ENCODE measurements around the gene CASQ2. TPM values are rescaled to one million over a fixed set of nuclear protein-coding genes. Genes with fewer than 3 reads are reported as not detected.

CASQ2 gene
- total and polyA plus RNA-seq, 2 of the 4 experiments (the other 2 are of a cell fraction), result not detected

DNA sequence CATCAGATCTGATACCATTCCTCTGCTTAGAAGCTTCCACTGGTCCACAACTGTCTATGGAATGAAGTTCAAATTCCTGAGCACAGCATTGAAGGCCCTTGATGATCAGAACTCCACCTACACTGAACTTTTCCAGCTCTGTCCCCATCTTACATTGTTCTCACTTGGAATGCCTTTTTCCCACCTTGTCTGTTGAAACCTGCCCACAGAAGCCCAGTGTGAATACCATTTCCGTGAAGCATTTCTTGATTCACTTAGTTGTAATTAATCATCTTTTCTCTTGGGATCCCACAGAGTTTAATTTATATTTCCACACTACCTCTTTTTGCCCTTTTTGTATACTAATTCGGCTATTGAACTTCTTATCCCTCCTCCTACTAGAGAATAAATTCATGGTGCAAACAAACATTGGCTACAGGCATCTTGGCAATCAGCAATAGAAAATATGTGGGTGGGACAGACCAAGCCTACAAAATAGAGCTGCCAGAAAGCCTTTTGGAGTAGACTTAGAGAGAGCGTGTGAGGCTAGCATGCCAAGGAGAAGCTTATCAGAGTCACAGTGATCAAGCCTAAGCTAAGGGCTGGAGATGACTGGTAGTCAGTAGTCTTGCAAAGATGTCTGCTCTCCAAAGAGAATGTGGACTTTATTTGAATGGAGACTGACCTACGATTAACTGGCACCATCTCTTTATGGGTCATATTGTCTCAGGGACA is 46.3 kb upstream of the CASQ2 start:
- Histone ChIP-seq H3K18ac (ENCODE audit: low read depth, low read length) (no peak overlapping the region), H3K79me1 (ENCODE audit: low read depth in 1 of 2, low read length in 2 of 2) (no peaks in the 10 kb centered on the region), H2AFZ (replicated peaks; ENCODE audit: low read length, poor library complexity) (no peak overlapping the region), H3K23ac (ENCODE audit: low read depth, low read length) (no peak overlapping the region), H2AK5ac (ENCODE audit: low read depth, low read length) (no peak overlapping the region), H3K9ac (ENCODE audit: low read depth, low read length) (no peak overlapping the region), H3K27ac (ENCODE audit: insufficient read depth, low read length) (no peak overlapping the region), H4K91ac (ENCODE audit: insufficient read depth, low read depth, low read length) (no peak overlapping the region), H3K4me3 (ENCODE audit: insufficient read depth, low read depth, low read length) (no peak overlapping the region), H4K5ac (ENCODE audit: low read depth, low read length) (no peak overlapping the region), H3K56ac (ENCODE audit: extremely low read depth, insufficient read depth, low read length) (no peak overlapping the region), H3K4me2 (ENCODE audit: low read depth, low read length) (no peak overlapping the region), H3K9me3 (ENCODE audit: control insufficient read depth, insufficient read depth, low read length) (no peaks in the 10 kb centered on the region), H3K4me1 (ENCODE audit: control insufficient read depth, insufficient read depth, low read length) (no peaks in the 10 kb centered on the region), H2BK15ac (ENCODE audit: low read depth, low read length) (no peak overlapping the region), H3K9me1 (ENCODE audit: insufficient read depth, low read length) (no peaks in the 10 kb centered on the region), H3K4ac (ENCODE audit: low read depth, low read length) (no peak overlapping the region), H2BK5ac (ENCODE audit: low read depth, low read length, poor library complexity, severe bottlenecking) (no peak overlapping the region), H3K27me3 (ENCODE audit: control insufficient read depth, insufficient read depth, low read length) (peaks cover 2% of the 10 kb centered on the region; the same call in 1 of the 2 replicates), H3K36me3 (ENCODE audit: control insufficient read depth, insufficient read depth, low read length) (no peaks in the 10 kb centered on the region), H2BK20ac (ENCODE audit: low read depth, low read length) (no peak overlapping the region), H4K8ac (ENCODE audit: low read depth in 2 of 2, low read length in 2 of 2) (no peak overlapping the region), H2BK120ac (ENCODE audit: low read depth, low read length) (no peak overlapping the region), H2AK9ac (replicated peaks; ENCODE audit: low read depth, low read length, poor library complexity) (no peak overlapping the region), H3K14ac (replicated peaks; ENCODE audit: low read depth, low read length) (no peak overlapping the region), H4K20me1 (ENCODE audit: insufficient read depth, low read length) (no peaks in the 10 kb centered on the region)
- dilution Hi-C loops (cut with HindIII; ENCODE audit: low sequenced_read_pairs, unreplicated experiment), result no loop called here
- POLR2A ChIA-PET (ENCODE audit: unreplicated experiment), result no interaction called here
- 100% methylated on average over 2 of the region's 4 CpGs; no CpG with 5 or more reads in 1 of the 2 experiments for WGBS, 2 experiments (ENCODE audit: extremely low coverage in 2 of 2, insufficient read length in 1 of 2)
- TF ChIP-seq MXI1 (IDR thresholded peaks at IDR 0.05; ENCODE audit: borderline replicate concordance, low read depth, low read length), result no peak
- no peak for TF ChIP-seq MAZ (IDR thresholded peaks at IDR 0.05; ENCODE audit: borderline replicate concordance, low read depth, low read length)
- TF ChIP-seq MAFK (IDR thresholded peaks at IDR 0.05; ENCODE audit: low read depth, low read length), result no peak
- no peak for TF ChIP-seq RFX5 (IDR thresholded peaks at IDR 0.05; ENCODE audit: low read depth, low read length)
- no peak for TF ChIP-seq POLR2A (IDR thresholded peaks at IDR 0.05; ENCODE audit: low read depth, low read length)
- no peak for TF ChIP-seq CHD1 (IDR thresholded peaks at IDR 0.05; ENCODE audit: low read depth, low read length)
- no peak for TF ChIP-seq BHLHE40 (IDR thresholded peaks at IDR 0.05; ENCODE audit: low read depth, low read length)
- no peak for TF ChIP-seq RAD21 (IDR thresholded peaks at IDR 0.05; ENCODE audit: low read length)
- TF ChIP-seq FOS (IDR thresholded peaks at IDR 0.05; ENCODE audit: low read depth, low read length), result no peak
- TF ChIP-seq ELK1 (IDR thresholded peaks at IDR 0.05; ENCODE audit: borderline replicate concordance, low read depth, low read length), result no peak
- TF ChIP-seq NFE2L2 (IDR thresholded peaks at IDR 0.05; ENCODE audit: low read depth, low read length), result no peak
- TF ChIP-seq, protein P1, sequence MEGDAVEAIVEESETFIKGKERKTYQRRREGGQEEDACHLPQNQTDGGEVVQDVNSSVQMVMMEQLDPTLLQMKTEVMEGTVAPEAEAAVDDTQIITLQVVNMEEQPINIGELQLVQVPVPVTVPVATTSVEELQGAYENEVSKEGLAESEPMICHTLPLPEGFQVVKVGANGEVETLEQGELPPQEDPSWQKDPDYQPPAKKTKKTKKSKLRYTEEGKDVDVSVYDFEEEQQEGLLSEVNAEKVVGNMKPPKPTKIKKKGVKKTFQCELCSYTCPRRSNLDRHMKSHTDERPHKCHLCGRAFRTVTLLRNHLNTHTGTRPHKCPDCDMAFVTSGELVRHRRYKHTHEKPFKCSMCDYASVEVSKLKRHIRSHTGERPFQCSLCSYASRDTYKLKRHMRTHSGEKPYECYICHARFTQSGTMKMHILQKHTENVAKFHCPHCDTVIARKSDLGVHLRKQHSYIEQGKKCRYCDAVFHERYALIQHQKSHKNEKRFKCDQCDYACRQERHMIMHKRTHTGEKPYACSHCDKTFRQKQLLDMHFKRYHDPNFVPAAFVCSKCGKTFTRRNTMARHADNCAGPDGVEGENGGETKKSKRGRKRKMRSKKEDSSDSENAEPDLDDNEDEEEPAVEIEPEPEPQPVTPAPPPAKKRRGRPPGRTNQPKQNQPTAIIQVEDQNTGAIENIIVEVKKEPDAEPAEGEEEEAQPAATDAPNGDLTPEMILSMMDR (conservative IDR thresholded peaks at IDR 0.05; ENCODE audit: low read depth, low read length), result no peak
- TF ChIP-seq USF2 (IDR thresholded peaks at IDR 0.05; ENCODE audit: low read depth, low read length), result no peak
- TF ChIP-seq SMC3 (IDR thresholded peaks at IDR 0.05; ENCODE audit: low read depth, low read length), result no peak
- TF ChIP-seq RCOR1 (IDR thresholded peaks at IDR 0.05; ENCODE audit: insufficient replicate concordance, low read length), result no peak
- no peak for TF ChIP-seq CEBPB (IDR thresholded peaks at IDR 0.05; ENCODE audit: low read depth, low read length)
- intact Hi-C loops (cut with micrococcal nuclease), result no loop called here
- CTCF ChIA-PET, result no interaction called here
- BruUV-seq (replicated peaks), result no TSS peak
- no peak for ATAC-seq (ENCODE audit: low read depth)
- in situ Hi-C loops (cut with MboI; ENCODE audit: low sequenced_read_pairs), result no loop called here
- DNase-seq, result no peak

All from IMR-90 (cell line).